Stimulated activated CD8-positive, alpha-beta memory T cell treated with anti-CD3 and anti-CD28 coated beads, Interleukin-2, amount 100 ng/mL, for 48 hours (primary cell): ENCODE results near the gene PTPRH.
"Not testable (repeated sequence)": the region's sequence is repeated elsewhere in the genome, so short reads cannot be mapped to it uniquely, and the experiment has no call there.

Experiments
- DNase-seq, 2 donors: peaks; one replicate each; pipeline ENCODE4 v3.0.0-alpha.2; 2020; ENCODE audit warnings: low read depth in 2 of 2

Gene PTPRH

GRCh38 chr19:55179606-55180484 is 29.5 kb downstream of the PTPRH start, which contains the start of gene SYT5:
Gene SYT5 (minus strand): TSS chr19:55180289. CDS start chr19:55179041, 1,248 bp downstream.
- DNase-seq: peak; percentile 53 to 56

DNA sequence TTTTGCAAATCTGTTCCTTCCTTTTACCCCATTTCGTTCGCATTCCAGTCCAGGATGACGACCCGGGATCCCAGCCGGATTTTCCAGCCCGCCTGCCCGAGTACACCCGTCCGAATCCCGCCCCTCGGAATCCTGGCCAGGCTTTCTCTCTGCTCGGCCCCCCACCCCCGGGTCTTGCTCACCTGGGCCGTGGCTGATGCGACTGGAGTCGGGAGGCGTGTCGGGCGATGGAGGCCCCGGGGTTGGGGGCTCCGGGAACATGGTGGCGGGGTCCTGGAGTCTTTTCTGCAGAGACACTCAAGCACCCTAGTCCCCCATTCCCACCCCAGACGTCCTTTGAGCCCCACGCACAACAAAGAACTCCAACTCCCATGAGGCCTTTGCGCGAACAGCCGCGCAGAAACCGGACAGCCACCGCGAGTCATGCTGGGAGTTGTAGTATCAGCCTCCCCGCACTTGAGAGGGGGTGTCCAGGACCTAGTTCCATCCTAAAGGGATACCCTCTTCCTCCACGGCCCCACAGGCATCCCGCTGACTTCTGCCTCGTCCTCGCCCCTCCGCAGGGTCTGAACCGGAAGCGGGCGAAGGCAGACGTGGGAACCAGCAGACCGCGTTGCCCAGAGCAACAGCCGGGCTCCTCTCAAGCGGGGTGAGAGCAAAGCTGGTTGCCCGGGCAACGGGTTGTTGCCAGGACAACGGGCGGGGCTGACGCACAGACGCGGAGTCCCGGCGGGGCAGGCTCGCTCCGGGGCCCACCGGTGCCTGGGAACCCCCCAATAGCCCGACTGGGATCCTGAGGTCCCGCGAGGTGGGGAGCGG is 30.3 kb downstream of the PTPRH start:
- DNase-seq: peak; percentile 88 to 92

- DNase-seq: no peak
Measured at GRCh38 chr19:55176076-55176475, 33.2 kb downstream of the PTPRH start.

DNA sequence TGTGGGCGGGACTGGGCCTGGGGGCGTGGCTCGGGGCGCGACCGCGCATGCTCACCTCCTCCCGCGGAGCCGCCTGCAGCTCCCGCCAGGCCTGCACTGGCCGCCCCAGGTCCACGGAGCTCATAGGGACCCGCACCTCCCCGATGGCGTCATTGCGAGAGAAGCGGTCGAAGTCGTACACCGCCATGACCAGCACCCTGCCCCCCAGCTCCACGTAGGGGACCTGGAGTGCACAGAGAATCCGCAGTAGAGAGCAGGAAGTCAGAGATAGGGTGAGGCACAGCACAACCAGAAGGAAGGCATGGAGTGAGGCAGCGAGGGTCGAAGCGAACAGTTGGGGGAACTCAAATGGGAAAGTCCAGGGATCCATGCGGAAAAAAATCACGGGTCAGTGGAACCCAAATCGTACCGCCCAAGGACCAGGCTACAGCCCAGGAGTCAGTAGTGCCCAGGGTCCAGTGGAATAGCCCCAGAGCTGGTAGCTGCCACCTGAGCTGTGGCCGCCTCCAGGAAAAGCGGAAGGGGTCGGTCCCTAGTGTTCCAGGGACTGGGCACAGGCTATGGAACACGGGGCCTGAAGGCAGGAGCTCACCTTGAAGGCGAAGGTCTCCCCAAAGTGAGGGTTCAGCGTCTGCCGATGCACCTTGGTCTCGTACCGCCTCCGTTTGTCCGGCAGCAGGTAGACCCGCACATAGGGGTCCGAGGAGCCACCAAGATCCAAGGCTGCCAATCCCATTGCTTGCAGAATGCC is 34.0 kb downstream of the PTPRH start:
- no peak for DNase-seq

GRCh38 chr19:55174425-55175116 is 34.7 kb downstream of the PTPRH start:
- DNase-seq: no peak

DNA sequence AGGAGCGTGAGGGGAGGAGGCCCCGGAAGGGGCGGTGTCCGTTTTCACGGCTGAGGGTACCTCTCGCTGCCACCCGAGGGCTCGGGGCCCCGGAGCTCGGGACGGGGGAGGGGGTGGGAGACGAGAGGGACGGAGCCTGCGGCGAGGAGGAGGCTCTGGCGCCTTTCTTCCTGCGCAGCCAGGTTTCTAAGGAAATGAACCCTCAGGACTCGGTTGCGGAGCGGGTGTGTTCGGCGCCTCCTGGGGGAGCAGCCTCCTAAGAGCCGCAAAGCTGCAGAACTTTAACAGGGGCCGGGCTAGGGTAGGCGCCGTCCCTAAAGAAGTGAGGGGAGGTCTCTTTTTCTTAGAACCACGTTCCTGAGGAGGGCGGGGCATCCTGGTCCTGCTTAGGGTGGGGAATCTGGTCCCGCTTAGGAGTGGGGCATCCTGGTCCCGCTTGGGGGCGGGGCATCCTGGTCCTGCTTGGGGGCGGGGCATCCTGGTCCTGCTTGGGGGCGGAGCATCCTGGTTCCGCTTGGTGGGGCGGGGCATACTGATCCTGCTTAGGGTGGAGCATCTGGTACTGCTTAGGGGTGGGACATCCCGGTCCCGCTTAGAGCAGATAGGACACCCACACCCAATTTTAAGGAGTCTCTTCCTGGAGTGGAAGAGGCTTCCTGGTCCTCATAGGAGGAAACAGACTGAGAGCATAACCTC is 35.4 kb downstream of the PTPRH start:
- peak; percentile 41 to 55 for DNase-seq

- no peak for DNase-seq
Measured at GRCh38 chr19:55173186-55173713, 36.1 kb downstream of the PTPRH start.

DNA sequence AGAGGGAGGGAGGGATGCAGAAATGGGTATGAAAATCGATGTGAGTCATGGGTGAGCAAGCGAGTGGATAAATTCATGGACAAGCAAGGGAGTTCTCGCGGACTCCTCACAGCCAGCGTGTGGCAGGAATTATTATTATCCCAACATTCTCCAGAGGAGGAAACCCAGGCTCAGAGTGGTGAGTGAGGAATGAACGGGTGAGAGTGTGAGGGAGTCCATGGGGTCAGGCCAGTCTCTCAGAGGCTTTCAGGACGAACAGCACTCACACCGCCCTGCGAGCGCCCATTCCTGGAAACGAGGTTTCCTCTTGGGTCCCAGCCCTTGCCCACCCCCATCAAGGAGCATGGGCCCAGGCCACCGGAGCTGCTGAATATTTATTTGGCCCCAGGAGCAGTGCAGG is 36.6 kb downstream of the PTPRH start:
- no peak for DNase-seq

GRCh38 chr19:55172318-55172717 is 37.0 kb downstream of the PTPRH start:
- not testable (repeated sequence) for DNase-seq

DNA sequence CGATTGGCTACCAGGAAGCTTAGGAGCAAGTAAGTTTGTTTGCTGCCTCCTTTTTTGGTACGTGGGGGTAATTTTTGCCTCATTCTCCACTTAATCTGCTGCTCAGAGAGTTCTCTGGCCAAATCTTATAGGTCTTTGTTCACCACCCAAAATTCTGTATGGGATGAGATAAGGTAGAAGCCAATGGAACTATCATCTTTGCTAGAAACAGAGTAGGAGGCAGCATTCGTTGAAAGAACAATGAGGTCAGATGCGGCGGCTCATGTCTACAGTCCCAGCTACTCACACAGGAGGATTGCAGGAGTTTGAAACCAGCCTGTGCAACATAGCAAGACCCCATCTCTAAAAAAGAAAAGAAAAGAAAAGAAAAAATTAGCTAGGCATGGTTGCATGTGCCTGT is 37.9 kb downstream of the PTPRH start:
- no peak for DNase-seq

DNA sequence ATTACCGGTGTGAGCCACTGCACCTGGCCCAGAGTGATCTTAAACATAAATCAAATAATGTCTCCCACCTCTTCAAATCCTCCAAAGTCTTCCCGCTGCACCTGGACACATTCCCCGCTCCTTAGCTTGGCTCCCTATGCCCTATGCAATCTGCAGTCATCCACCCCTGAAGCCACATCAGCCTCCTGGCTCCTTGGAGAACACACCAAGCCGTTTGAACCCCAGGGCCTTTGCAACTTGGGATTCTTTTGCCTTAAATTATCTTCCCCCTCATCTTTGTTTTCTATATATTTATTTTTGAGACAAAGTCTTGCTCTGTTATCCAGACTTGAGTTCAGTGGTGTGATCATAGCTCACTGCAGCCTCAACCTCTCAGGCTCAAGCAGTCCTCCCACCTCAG is 40.2 kb downstream of the PTPRH start:
- no peak for DNase-seq

GRCh38 chr19:55166530-55167268 is 42.6 kb downstream of the PTPRH start, which contains the start of gene DNAAF3:
Gene DNAAF3 (minus strand): TSS chr19:55166613. CDS start chr19:55166413, 200 bp downstream.
- peak; percentile 66 to 82 for DNase-seq

DNA sequence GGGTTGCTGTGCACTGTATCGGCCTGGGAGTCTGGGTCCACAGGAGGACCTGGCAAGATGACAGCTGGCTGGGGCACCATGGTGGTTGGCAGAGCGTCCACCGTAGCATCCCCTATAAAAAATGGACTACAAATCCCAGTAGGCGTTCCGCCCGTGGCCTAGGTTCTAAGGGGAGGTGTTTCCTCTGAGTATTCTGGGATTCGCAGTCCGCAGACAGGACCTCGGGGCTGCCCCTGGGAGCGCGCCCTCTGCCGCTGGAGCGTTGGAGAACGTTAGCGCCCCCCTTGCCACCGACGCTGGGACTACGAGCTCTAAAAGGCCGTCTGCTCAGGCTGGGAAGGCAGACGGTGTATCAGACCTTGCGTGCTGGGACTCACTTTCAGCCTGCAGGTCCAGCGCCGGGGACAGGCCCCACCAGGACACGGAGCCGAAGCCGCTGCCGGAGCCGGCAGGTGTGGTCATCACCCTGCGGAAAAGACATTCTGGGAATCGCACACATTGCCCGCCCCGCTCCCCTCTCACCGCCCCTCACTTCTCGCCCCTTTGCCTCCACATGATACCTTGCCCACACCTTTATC is 43.3 kb downstream of the PTPRH start:
- peak; percentile 40 to 41 for DNase-seq

GRCh38 chr19:55161571-55162322 is 47.6 kb downstream of the PTPRH start:
- DNase-seq: no peak

DNA sequence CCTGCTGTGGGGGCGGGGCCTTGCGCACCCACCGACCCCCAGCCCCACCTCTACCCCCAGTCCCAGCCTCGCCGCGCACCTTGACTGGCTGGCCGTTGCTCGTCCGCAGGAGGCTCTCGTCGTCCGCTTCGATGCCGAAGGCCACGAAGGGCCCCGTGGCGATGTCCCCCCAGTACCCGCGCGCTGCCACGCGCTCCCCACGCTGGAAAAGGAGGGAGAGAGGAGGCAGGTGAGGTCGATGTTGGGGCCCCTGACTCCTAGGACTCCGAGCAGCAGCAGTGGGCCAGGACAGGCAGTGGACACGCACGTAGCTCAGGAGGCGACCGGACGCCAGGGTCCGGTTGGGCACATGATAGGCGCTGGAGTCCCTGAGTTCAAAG is 48.3 kb downstream of the PTPRH start:
- DNase-seq: no peak

GRCh38 chr19:55160128-55160985 is 48.9 kb downstream of the PTPRH start:
- peak; percentile 87 to 90 for DNase-seq
